ENCODE results near the gene TACR1.

The TACR1 gene

DNA sequence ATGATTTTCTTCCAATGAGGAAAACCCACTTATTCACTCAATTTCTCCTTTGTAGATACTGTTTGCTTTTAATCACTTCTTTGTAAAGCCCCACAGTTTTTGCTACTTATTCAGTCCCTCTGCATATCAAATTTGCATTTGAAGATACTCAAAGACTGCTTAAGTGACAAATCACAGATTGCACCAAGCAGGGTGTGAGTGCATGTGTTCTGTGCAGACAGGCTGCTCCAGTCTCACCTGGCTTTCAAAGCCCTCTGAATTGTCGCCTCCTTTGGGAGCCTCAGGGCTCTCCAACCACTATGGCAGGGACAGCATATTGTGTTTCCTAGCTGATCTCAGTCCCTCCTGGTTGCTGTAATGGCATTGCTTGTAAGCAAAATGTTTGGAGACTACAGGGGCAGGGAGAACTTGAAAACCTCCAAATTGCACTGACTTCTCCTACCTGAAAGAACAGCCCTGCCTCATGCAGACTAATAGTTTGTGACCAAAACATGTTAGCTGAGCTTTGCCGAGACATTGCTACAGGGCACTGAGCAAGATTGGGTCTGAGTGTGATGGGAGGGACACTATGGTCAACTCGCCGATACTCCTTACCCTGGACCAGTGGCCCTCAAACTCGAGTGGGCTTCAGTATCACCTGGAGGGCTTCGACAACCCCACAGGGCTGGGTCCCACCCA is 144.0 kb downstream of the TACR1 start:
- in situ Hi-C loops (cut with HindIII; ENCODE audit: low sequenced_read_pairs) = no loop called here

DNA sequence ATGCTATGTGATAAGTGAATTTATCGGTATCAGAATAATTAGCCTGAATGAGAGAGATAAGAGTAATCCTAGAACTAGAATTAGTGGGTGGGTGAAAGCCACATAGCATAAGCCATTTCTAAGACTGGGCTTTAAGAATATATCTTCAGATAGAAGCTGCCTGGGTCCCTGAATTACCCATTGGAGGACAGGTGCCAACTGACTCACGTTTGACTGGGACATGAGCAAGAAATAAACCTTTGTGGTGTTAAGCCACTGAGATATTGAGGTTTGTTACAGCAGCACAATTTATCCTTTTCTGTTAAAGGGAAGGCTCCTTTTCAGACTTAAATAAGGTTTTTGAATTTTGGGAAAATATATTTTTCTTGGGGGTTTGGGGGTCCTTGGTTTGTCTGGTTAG is 145.0 kb downstream of the TACR1 start:
- in situ Hi-C loops (cut with HindIII; ENCODE audit: low sequenced_read_pairs) = no loop called here

- in situ Hi-C loops (cut with HindIII; ENCODE audit: low sequenced_read_pairs) = no loop called here
Observed at GRCh38 chr2:75053484-75054112, 145.7 kb downstream of the TACR1 start.

GRCh38 chr2:75047992-75048625 is 151.2 kb downstream of the TACR1 start:
- in situ Hi-C loops (cut with HindIII; ENCODE audit: low sequenced_read_pairs) = no loop called here

GRCh38 chr2:75047189-75047991 is 151.9 kb downstream of the TACR1 start:
- in situ Hi-C loops (cut with HindIII; ENCODE audit: low sequenced_read_pairs) = no loop called here

DNA sequence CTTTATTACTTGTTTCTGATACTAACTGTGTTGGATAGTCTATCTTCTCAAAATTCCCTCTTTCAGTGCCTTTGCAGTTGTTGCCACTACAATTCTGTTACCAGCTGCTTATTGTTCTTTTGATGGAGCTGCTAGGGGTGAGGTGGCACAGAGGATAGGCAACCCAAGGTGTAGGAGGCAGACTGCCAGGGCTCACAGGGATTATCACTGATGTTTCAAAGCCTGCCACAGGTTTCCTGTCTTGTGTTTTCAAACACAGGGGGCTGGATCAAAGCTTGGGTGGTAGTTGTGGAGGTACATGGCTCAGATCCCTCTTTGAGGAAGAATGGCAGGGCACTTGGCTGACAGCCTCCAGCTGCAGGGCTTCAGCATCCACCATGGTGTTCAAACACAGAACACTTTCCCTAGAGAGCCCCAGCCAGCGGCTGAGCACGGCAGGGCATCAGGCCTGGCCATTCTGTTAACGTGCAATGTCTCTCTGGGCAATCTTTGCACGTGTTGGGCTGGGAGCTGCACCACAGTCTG is 153.7 kb downstream of the TACR1 start:
- in situ Hi-C loops (cut with HindIII; ENCODE audit: low sequenced_read_pairs) = no loop called here

DNA sequence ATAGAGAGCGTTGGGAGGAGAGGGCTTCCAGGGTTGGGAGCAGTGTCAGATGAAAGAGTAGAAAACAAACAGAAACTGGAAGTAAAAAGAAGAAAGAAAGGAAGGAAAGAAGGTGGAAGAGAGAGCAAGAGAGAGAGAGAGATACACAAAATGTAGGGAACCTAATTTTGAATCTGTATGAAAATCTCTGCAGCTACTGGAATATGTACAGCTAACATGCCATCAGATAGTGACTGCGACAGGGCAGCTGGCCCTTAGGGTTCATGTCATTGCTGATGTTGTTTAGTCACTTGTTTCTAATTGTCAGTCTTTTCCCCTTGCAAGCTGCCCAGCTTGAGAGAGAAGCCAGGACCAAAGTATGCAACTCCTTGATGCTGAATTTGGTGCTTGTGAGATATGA is 155.0 kb downstream of the TACR1 start:
- in situ Hi-C loops (cut with HindIII; ENCODE audit: low sequenced_read_pairs) = no loop called here

DNA sequence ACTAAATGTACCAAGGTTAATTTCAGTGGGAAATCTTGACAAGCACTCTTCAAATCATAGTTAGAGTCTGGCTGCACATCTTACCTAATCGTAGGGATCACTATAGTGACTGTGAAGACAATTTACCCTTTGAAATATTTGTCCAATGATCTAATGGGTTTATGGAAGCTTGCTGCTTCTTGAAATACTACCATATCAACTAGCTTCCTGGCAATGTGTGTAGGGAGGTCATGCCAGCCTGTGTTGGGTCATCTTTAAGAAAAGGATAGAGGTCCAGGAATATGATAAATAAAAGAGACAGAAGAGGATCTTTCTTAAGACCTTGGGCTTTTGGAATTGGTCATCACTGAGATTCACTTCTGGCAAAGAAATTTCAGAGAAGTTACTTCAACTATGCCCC is 156.5 kb downstream of the TACR1 start:
- in situ Hi-C loops (cut with HindIII; ENCODE audit: low sequenced_read_pairs) = no loop called here

DNA sequence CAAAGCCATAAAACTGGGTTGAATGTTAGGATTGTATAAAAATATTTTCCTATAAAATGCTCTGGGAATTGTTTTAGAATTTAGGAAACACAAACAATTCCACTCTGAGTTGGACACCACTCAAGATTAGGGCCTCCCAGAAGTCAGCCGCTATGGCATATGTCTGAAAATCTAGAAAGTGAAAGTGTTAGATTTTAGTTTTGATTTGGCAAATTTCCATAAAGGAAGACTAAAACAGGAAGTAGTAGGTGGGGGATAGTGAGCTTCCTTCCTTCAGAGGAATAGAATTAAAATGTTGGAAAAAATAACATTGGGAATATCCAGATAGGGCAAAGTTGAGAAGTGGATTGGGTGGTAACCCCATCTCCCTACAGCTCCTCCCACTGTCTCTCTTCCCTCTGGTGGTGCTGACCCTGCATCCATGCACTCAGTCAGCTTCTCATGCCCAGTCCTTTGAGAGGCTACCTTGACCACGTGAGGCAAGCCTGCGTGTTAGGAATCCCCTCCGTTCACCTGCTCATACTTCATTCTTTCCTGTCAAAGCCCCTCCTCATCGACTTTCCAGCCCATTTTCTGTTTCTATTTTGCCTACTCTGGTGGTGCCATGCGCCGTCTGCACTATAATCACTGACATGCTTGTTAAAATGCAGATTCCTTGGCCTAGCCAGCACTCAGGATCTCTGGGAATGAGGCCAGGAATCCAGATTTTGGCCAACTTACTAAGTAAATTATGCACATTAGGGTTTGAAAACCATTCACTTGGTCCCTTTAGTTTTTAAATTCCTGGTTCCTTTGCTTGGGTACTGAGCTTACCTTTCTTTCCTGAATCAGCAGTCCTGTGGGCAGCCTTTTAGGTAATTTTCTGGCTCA is 157.4 kb downstream of the TACR1 start:
- in situ Hi-C loops (cut with HindIII; ENCODE audit: low sequenced_read_pairs) = no loop called here

GRCh38 chr2:75041226-75041625 is 158.1 kb downstream of the TACR1 start:
- in situ Hi-C loops (cut with HindIII; ENCODE audit: low sequenced_read_pairs) = no loop called here

DNA sequence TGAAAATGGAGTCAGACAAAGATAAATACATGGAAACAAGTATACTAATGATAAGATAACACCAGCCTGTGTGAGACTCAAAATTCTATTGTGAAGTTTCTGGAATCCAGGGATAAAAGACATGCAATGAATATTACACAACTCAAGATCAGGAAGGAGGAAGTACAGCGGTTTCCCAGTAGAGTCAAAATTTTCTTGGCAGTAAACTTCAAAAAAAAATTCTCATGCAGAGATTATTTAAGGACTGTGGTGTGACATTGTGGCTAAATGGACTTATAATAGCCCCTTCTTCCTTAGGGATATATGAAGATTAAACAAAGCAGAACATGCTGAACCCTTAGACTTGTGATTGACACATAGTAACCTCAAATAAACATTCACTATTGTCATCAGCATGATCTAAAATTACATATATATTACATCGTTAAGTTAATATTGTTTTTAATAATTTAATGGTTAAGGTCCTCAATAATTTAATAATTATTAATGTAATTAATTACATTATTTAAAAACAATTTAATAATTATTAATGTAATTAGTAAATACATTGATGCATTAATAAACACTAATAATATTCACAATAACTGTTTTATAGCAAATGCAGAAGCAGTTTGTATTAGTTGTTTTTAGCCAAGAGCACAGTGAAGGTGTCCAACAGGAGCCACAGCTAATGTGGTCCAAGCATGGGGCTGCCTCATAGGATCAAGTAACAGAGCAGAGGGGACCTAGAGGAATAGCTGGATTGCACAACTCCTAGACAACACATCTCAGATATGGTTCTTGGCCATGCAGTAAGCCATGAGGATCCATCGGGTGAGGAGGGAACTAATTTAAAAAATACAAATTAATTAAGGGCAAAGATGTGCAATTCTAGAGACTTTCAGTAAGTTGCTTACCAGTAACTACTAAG is 163.6 kb downstream of the TACR1 start:
- in situ Hi-C loops (cut with HindIII; ENCODE audit: low sequenced_read_pairs) = no loop called here

DNA sequence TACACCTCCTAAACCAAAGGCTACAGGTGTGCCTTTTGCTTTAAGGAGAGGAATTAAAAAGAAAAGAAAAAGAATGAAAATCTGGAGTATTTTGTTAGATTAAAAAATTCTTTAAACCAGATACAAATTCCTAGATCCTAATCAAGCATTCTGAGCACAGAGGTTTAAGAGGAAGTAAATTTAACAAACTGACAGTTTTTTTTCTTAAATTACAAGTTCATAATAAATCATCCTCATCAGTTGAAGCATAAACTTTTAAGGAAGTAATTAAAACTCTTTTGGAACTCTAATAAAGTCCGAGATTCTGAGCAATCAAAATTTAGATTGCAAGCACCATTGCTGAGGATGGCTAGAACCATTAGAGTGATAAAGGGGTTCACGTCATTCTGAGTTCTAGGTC is 165.8 kb downstream of the TACR1 start:
- in situ Hi-C loops (cut with HindIII; ENCODE audit: low sequenced_read_pairs) = no loop called here

DNA sequence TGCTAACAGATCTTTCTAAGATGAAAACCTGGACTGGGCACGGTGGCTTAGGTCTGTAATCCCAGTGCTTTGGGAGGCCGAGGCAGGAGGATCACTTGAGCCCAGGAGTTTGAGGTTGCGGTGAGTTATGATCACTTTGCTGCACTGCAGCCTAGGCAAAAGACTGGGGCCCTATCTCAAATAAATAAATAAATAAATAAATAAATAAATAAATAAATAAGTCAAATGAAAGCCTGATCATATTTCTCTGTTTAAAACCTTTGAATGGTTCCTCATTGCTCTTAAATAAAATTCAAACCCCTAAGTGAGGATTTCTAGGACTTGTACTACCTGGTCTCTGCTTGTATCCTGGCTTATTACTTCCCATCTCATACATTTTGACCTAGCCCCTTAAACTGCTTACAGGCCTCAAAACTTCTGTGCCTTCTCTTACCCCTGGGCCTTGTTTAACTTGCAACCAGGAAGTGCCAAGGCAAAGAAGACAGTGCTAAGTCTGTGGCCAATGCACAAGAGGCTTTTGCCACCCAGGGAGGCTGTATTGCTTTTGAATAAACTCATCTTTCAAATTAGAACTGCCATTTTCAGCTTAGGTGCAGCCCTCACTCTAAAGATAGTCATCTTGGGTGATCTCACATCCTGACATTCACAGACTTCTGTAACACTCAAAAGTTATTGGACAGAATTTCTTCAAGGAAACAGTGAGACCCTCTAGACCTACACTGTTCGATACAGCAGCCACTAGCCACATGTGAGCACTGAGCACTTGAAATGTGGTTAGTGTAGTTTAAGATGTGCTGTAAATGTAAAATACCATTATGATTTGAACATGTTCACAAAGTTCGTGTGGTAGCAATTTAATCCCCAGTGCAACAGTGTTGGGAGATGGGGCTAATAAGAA is 167.2 kb downstream of the TACR1 start:
- in situ Hi-C loops (cut with HindIII; ENCODE audit: low sequenced_read_pairs) = no loop called here

- in situ Hi-C loops (cut with HindIII; ENCODE audit: low sequenced_read_pairs) = no loop called here
Observed at GRCh38 chr2:75031171-75031570, 168.1 kb downstream of the TACR1 start.

DNA sequence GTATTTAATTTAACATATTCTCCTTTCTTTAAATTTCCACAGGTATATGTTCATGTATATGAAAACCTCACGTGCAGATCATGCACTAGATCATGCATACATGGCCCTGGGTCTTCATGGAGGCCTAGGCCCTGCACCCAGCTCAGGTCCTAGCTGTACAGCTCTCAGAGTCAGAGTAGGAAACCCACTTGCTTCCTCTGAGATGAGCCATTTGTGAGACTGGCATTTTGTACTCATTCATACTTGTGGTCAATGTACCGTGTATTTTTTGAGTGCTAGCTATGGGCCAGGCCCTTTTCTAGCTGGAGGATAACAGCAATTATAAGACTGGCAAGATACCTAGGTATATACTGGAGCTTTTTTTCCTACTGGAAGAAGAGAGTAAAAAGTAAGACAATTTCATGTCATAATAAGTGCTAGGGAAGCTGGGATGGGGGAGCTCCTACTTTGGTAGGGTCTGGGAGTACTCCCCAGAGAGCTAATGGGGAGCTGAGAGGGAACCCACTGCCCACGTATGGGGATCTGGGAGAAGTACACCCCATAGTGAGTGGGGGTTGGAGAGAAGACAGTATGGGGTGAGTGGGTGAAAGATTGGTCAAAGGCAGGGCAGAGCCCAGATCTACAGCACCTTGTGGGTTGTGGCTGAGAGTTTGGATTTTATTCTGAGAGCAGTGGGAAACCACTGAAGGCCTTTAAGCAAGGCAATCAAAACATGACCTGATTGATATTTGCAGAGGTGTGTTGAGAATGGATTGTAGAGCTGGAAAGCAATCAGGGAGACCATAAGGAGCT is 168.9 kb downstream of the TACR1 start:
- in situ Hi-C loops (cut with HindIII; ENCODE audit: low sequenced_read_pairs) = no loop called here

DNA sequence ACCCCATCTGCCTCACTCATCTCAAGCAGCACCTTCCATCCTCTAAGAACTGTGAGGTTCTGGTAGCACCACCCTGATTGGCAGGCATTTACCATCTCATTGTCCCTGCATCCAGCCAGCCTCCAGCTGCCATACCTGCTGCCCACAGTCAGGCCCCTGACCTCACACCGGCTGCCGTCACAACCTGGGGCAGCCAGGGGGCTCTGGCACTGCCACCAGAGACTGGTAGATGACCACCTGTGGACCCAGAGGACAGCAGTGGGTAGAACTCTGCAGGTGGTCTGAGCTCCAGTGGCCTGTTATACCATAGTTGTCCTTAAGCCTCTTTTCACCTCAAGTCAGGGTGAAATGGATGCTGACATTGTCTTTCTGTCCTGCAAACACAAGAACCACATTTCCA is 171.4 kb downstream of the TACR1 start:
- in situ Hi-C loops (cut with HindIII; ENCODE audit: low sequenced_read_pairs) = no loop called here

DNA sequence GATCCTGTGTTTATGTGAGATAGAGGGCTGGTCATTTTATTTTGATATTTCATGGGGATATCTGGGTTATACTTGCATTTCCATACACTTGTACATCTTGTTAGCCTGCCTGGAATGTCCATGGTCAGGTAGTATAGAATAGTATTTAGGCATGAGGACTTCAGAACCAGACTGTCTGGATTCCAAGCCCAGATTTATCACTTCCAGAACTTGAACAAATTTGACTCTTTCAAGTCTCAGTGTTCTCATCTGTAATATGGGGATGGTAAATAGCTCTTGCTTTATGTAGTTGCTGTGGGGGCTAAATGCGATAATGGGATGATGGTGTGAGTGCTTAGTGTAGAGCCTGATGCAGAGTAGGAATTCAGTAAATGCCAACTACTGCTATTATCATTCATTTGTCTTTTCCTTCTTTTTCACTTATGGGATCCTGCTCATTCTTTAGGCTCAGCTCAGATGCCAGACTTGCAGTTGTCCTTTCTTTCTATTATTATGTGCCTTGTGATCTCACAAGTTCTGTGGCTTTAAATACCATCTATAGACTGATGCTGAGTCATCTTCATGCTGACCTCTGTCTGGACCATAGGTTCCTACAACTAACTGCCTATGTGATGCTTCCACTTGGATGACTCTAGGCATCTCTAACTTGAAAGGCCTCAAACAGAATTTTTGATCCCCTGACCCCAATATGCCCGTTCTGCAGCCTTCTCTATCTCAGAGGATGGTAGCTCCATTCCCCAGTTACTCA is 173.5 kb downstream of the TACR1 start:
- in situ Hi-C loops (cut with HindIII; ENCODE audit: low sequenced_read_pairs) = no loop called here

Data from DLD1 (cell line).